ENCODE data around the gene USP53. TPM values are rescaled to one million over a fixed set of nuclear protein-coding genes. Genes with fewer than 3 reads are reported as not detected.

USP53 gene
- total RNA-seq, 4 donors from 2014 or later: 68.1 to 116 (median 78.4) TPM

GRCh38 chr4:119300101-119300978 is 87.8 kb downstream of the USP53 start:
- peak overlapping the region; percentile 62 to 89 (median 70) for H3K4me3 ChIP-seq
- intact Hi-C loops (cut with DNase I): no loop called here
- 0% methylated on average over 47 of the region's 54 CpGs for WGBS

GRCh38 chr4:119302073-119302832 is 89.7 kb downstream of the USP53 start:
- intact Hi-C loops (cut with DNase I): no loop called here
- no peak for DNase-seq (ENCODE audit: extremely low spot score)

More at GRCh38 chr4:119300101-119300978, 87.8 kb downstream of the USP53 start:
- peak overlapping the region; percentile 88 to 93 (median 90) for H3K27ac ChIP-seq (replicated peaks in 1 of 4)
- H3K36me3 ChIP-seq: peaks cover 0 to 25% (median 14%) of the 10 kb centered on the region in 4 donors
- TF ChIP-seq EP300 (IDR thresholded peaks at IDR 0.05) (no peak), POLR2A (IDR thresholded peaks at IDR 0.05; ENCODE audit: low read depth) (peak; percentile 47), CTCF (IDR thresholded peaks at IDR 0.05) (no peak), POLR2AphosphoS5 (IDR thresholded peaks at IDR 0.05) (peak; percentile 93 to 94)
- peak; percentile 97 for DNase-seq (ENCODE audit: extremely low spot score)
- no peaks in the 10 kb centered on the region for H3K27me3 ChIP-seq
- H3K9me3 ChIP-seq: no peaks in the 10 kb centered on the region
- peaks cover 21 to 39% (median 33%) of the 10 kb centered on the region in 4 donors for H3K4me1 ChIP-seq

GRCh38 chr4:119303587-119304305 is 91.2 kb downstream of the USP53 start:
- Histone ChIP-seq H3K4me3 (no peak overlapping the region), H3K9me3 (no peaks in the 10 kb centered on the region), H3K36me3 (no peaks in the 10 kb centered on the region), H3K4me1 (peaks cover 7 to 18% (median 14%) of the 10 kb centered on the region in 4 donors), H3K27me3 (no peaks in the 10 kb centered on the region), H3K27ac (replicated peaks in 1 of 4) (no peak overlapping the region)
- intact Hi-C loops (cut with DNase I): no loop called here
- no peak for TF ChIP-seq POLR2AphosphoS5 (IDR thresholded peaks at IDR 0.05)
- no peak for DNase-seq (ENCODE audit: extremely low spot score)
- 96% methylated on average over 5 of the region's 5 CpGs for WGBS

More at GRCh38 chr4:119302073-119302832, 89.7 kb downstream of the USP53 start:
- no peaks in the 10 kb centered on the region for H3K27me3 ChIP-seq
- H3K4me1 ChIP-seq: peaks cover 19 to 32% (median 29%) of the 10 kb centered on the region in 4 donors
- H3K27ac ChIP-seq (replicated peaks in 1 of 4): no peak overlapping the region
- no peaks in the 10 kb centered on the region for H3K9me3 ChIP-seq
- TF ChIP-seq POLR2AphosphoS5 (IDR thresholded peaks at IDR 0.05) (no peak), EP300 (IDR thresholded peaks at IDR 0.05) (no peak), POLR2A (IDR thresholded peaks at IDR 0.05; ENCODE audit: low read depth) (no peak), CTCF (IDR thresholded peaks at IDR 0.05) (no peak)
- peaks cover 0 to 9% (median 5%) of the 10 kb centered on the region in 4 donors for H3K36me3 ChIP-seq
- WGBS: 73% methylated on average over 5 of the region's 5 CpGs
- H3K4me3 ChIP-seq: no peak overlapping the region

GRCh38 chr4:119304431-119304830 is 91.9 kb downstream of the USP53 start:
- Histone ChIP-seq H3K27me3 (no peaks in the 10 kb centered on the region), H3K4me3 (no peak overlapping the region), H3K27ac (replicated peaks in 1 of 4) (no peak overlapping the region), H3K36me3 (no peaks in the 10 kb centered on the region), H3K9me3 (no peaks in the 10 kb centered on the region), H3K4me1 (peaks cover under 1 to 11% (median 8%) of the 10 kb centered on the region in 4 donors)
- intact Hi-C loops (cut with DNase I): no loop called here
- no peak for TF ChIP-seq POLR2AphosphoS5 (IDR thresholded peaks at IDR 0.05)
- no peak for TF ChIP-seq POLR2A (IDR thresholded peaks at IDR 0.05; ENCODE audit: low read depth)
- TF ChIP-seq CTCF (IDR thresholded peaks at IDR 0.05): no peak
- no peak for TF ChIP-seq EP300 (IDR thresholded peaks at IDR 0.05)
- no peak for DNase-seq (ENCODE audit: extremely low spot score)
